PC-3 (cell line): ENCODE data around the gene SLC24A5. TPM values are rescaled to one million over a fixed set of nuclear protein-coding genes. Genes with fewer than 3 reads are reported as not detected.
A peak's percentile ranks its signal among the peaks of the same experiment; 100 is the strongest.

ENCODE experiments used
- ATAC-seq: fragments of 200-7000 bp; cut with Tn5 transposase; 2 replicates; pipeline ENCODE4 v1.9.1; 2020; ENCODE audit warnings: mild to moderate bottlenecking, moderate library complexity
- BruUV-seq: library from RNA; stranded (reverse); fragments of 400-500 nt; replicated peaks from 2 replicates; lab custom pipeline; 2021; lab: Mats Ljungman, UMichigan
- CTCF ChIA-PET: fragments of 300-600 bp; sonication (Branson Sonifier 250); formaldehyde crosslinking; loops from one replicate; lab custom pipeline; 2022; ENCODE audit warnings: antibody characterized with exemption; lab: Charles Lee
- POLR2A ChIA-PET: fragments of 300-600 bp; sonication (Branson Sonifier 250); formaldehyde crosslinking; loops from one replicate; lab custom pipeline; 2022; ENCODE audit warnings: antibody characterized with exemption; ENCODE audit not compliant: unreplicated experiment; lab: Charles Lee
- DNase-seq: peaks from one replicate; pipeline ENCODE4 v3.0.0-alpha.2; 2015
- H2AFZ ChIP-seq: fragments of 300-600 bp; sonication (generic); 2 replicates; pipeline ENCODE4 v1.6.0; 2016; ENCODE audit warnings: antibody characterized with exemption, low read length
- H3F3A ChIP-seq: fragments of 300-600 bp; sonication (generic); one replicate; pipeline ENCODE4 v1.6.0; 2017; ENCODE audit warnings: antibody characterized with exemption, low read length, control low read depth, mild to moderate bottlenecking; ENCODE audit not compliant: unreplicated experiment
- H3K27ac ChIP-seq: fragments of 300-600 bp; sonication (generic); 2 replicates; pipeline ENCODE4 v1.5.1; 2016; ENCODE audit warnings: mild to moderate bottlenecking, low read length
- H3K27me3 ChIP-seq: fragments of 300-600 bp; sonication (generic); 2 replicates; pipeline ENCODE4 v1.6.1; 2016; ENCODE audit warnings: low read length, mixed read lengths
- H3K36me3 ChIP-seq: fragments of 300-600 bp; sonication (generic); 2 replicates; pipeline ENCODE4 v1.6.1; 2016; ENCODE audit warnings: low read depth, mixed run types, low read length, mixed read lengths
- H3K4me1 ChIP-seq: fragments of 300-600 bp; sonication (generic); 2 replicates; pipeline ENCODE4 v1.5.1; 2016; ENCODE audit warnings: low read length; ENCODE audit not compliant: insufficient read depth
- H3K4me2 ChIP-seq: fragments of 300-600 bp; sonication (generic); 2 replicates; pipeline ENCODE4 v1.6.0; 2016; ENCODE audit warnings: low read length
- H3K4me3 ChIP-seq: fragments of 300-600 bp; sonication (generic); 2 replicates; pipeline ENCODE4 v1.5.1; 2016; ENCODE audit warnings: mild to moderate bottlenecking, low read length, mixed read lengths
- H3K79me2 ChIP-seq: fragments of 300-600 bp; sonication (generic); 2 replicates; pipeline ENCODE4 v1.6.1; 2017; ENCODE audit warnings: low read length, mixed read lengths
- H3K9ac ChIP-seq: fragments of 300-600 bp; sonication (generic); 2 replicates; pipeline ENCODE4 v1.6.0; 2016; ENCODE audit warnings: mild to moderate bottlenecking, low read length
- H3K9me2 ChIP-seq: fragments of 300-600 bp; sonication (generic); replicated peaks from 2 replicates; pipeline ENCODE4 v1.6.1; 2016; ENCODE audit warnings: mixed run types, low read length, mixed read lengths
- H3K9me3 ChIP-seq: fragments of 300-600 bp; sonication (generic); 2 replicates; pipeline ENCODE4 v1.6.1; 2016; ENCODE audit warnings: low read length, mixed read lengths
- H4K20me1 ChIP-seq: fragments of 300-600 bp; sonication (generic); 2 replicates; pipeline ENCODE4 v1.6.1; 2016; ENCODE audit warnings: low read length, mixed read lengths
- EZH2 ChIP-seq: fragments of 300-600 bp; sonication (generic); IDR thresholded peaks from one replicate; pipeline ENCODE4 v1.6.1; 2017; ENCODE audit warnings: antibody characterized with exemption, mild to moderate bottlenecking, low read length; ENCODE audit not compliant: unreplicated experiment
- EZH2phosphoT487 ChIP-seq: fragments of 300-600 bp; sonication (generic); IDR thresholded peaks from 2 replicates; pipeline ENCODE4 v1.6.1; 2018; ENCODE audit warnings: mild to moderate bottlenecking, antibody characterized with exemption, low read length, borderline replicate concordance
- intact Hi-C: fragments of 100-400 bp; cut with micrococcal nuclease; formaldehyde crosslinking; loops from 2 replicates; pipeline ENCODE4 v1.9.0; 2023
- total RNA-seq: library from RNA; depleted of rRNA; stranded (reverse); fragments of >200 nt; gene quantifications from 2 replicates; pipeline ENCODE4 v1.2.3, GENCODE V29; 2014
- TF ChIP-seq, protein P1 (sequence below): fragments of 300-600 bp; sonication (generic); conservative IDR thresholded peaks from 2 replicates; pipeline ENCODE4 v1.5.1; 2017; ENCODE audit warnings: antibody characterized with exemption, low read depth, mild to moderate bottlenecking, low read length

The SLC24A5 gene
- total RNA-seq, 1 experiment from 2014 or later: not detected

DNA sequence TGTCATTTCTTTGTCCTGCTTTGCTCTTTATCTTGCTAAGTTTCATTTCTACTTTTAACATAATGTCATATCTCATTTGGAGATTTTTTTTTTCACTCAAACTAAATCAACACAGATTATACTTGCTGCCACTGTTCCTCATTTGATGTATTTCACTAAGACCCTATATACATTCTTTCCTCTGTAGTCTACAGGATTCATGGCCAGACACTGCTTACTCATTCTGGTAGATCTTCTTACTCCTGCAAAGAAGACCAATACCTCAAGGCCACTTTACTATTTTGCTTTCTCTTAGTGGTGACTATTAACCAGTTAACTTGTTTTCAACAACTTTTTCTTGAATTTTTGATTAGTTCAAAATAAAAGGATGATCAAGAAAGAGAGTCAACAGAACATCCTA is 26.6 kb downstream of the SLC24A5 start:
- ChIA-PET CTCF (no interaction called here), POLR2A (interaction anchor here (0.6 kb wide), 1 partner anchor 481 kb away, joined by 3 read pairs; no protein-coding TSS in a partner anchor)
- no TSS peak for BruUV-seq

DNA sequence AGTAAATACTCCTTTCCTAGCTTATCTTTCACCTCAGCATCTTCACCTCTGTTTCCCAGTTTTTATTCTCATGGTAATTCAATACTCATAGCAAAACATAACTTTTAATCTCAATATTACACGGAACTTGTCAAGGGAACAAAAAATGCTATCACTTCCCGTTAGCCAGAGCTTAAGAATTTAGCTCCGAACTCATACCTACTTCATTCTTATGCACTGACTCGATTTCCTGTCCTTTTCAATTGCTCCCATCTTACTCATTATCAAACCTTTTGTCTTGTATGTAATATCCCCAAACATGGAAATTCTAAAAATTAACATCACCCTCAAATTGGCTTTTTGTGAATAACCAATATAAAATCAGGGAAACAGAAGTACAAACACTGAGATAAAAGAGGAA is 29.1 kb downstream of the SLC24A5 start:
- intact Hi-C loops: no loop called here
- TF ChIP-seq EZH2phosphoT487 (no peak), EZH2 (no peak)
- TF ChIP-seq, protein P1, sequence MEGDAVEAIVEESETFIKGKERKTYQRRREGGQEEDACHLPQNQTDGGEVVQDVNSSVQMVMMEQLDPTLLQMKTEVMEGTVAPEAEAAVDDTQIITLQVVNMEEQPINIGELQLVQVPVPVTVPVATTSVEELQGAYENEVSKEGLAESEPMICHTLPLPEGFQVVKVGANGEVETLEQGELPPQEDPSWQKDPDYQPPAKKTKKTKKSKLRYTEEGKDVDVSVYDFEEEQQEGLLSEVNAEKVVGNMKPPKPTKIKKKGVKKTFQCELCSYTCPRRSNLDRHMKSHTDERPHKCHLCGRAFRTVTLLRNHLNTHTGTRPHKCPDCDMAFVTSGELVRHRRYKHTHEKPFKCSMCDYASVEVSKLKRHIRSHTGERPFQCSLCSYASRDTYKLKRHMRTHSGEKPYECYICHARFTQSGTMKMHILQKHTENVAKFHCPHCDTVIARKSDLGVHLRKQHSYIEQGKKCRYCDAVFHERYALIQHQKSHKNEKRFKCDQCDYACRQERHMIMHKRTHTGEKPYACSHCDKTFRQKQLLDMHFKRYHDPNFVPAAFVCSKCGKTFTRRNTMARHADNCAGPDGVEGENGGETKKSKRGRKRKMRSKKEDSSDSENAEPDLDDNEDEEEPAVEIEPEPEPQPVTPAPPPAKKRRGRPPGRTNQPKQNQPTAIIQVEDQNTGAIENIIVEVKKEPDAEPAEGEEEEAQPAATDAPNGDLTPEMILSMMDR: no peak
- Histone ChIP-seq H3K9ac (no peak overlapping the region), H3K27ac (no peak overlapping the region), H3K79me2 (no peaks in the 10 kb centered on the region), H3K9me2 (no peaks in the 10 kb centered on the region), H3K4me3 (no peak overlapping the region), H3K9me3 (no peaks in the 10 kb centered on the region), H2AFZ (0 out of 2 replicates have a peak overlapping the region, but pooled peaks have one; percentile 30), H3K4me2 (peak overlapping the region; percentile 26; the same call in 1 of the 2 replicates), H3K36me3 (no peaks in the 10 kb centered on the region), H3F3A (no peaks in the 10 kb centered on the region), H4K20me1 (no peaks in the 10 kb centered on the region), H3K4me1 (0 out of 2 replicates have a peak, but pooled peaks cover 9% of the 10 kb centered on the region), H3K27me3 (no peaks in the 10 kb centered on the region)
- ChIA-PET POLR2A (no interaction called here), CTCF (no interaction called here)
- ATAC-seq (peak; percentile 50; the same call in 1 of the 2 replicates), DNase-seq (peak; percentile 43)
- BruUV-seq: no TSS peak

More for the DNA sequence above, 26.6 kb downstream of the SLC24A5 start:
- Histone ChIP-seq H3K27ac (no peak overlapping the region), H3K9ac (no peak overlapping the region), H3K79me2 (no peaks in the 10 kb centered on the region), H3K4me1 (0 out of 2 replicates have a peak, but pooled peaks cover 14% of the 10 kb centered on the region), H2AFZ (no peak overlapping the region), H3K36me3 (no peaks in the 10 kb centered on the region), H3K9me2 (no peaks in the 10 kb centered on the region), H3F3A (no peaks in the 10 kb centered on the region), H3K4me2 (no peak overlapping the region), H4K20me1 (no peaks in the 10 kb centered on the region), H3K27me3 (no peaks in the 10 kb centered on the region), H3K4me3 (no peak overlapping the region), H3K9me3 (no peaks in the 10 kb centered on the region)
- intact Hi-C loops: no loop called here
- ATAC-seq (no peak), DNase-seq (no peak)
- TF ChIP-seq EZH2phosphoT487 (no peak), EZH2 (no peak)
- TF ChIP-seq, protein P1: no peak

DNA sequence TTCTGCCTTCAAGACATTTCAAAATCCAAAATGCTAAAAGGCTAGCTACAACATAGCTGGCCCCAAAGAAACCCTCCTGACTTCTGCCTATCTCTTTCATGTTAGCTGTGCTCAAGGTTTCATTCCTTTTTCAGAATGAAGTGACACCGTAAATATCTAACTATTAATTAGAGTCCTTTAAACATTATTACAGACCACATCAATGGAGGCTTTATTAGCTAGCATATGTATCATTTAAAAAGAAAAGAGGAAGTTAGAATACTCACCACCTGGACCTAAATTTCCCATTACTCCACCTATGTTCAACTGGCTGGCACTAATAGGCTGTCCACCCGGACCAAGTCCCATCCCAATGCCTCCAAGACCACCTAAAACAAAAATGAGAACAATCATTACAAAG is 32.7 kb downstream of the SLC24A5 start:
- Histone ChIP-seq H3K4me3 (no peak overlapping the region), H3K9me3 (no peaks in the 10 kb centered on the region), H2AFZ (no peak overlapping the region), H3K36me3 (no peaks in the 10 kb centered on the region), H4K20me1 (no peaks in the 10 kb centered on the region), H3K27ac (no peak overlapping the region), H3K27me3 (no peaks in the 10 kb centered on the region), H3K4me2 (no peak overlapping the region), H3K9me2 (no peaks in the 10 kb centered on the region), H3F3A (no peaks in the 10 kb centered on the region), H3K9ac (no peak overlapping the region), H3K79me2 (no peaks in the 10 kb centered on the region), H3K4me1 (0 out of 2 replicates have a peak, but pooled peaks cover 9% of the 10 kb centered on the region)
- intact Hi-C loops: no loop called here
- ChIA-PET CTCF (no interaction called here), POLR2A (no interaction called here)
- BruUV-seq: no TSS peak
- no peak for TF ChIP-seq EZH2
- no peak for TF ChIP-seq EZH2phosphoT487
- TF ChIP-seq, protein P1: no peak
- DNase-seq (no peak), ATAC-seq (no peak)
